A549 (cell line): Measurements from ENCODE around the gene HDLBP.

Experiments
- MAZ ChIP-seq: fragments of 150-350 bp; IDR thresholded peaks from 2 replicates; pipeline ENCODE4 v1.6.1; 2014; ENCODE audit warnings: antibody characterized with exemption, low read depth, low read length, borderline replicate concordance
- POLR2A ChIP-seq: IDR thresholded peaks from 2 replicates; pipeline ENCODE4 v1.6.1; 2012; ENCODE audit warnings: mild to moderate bottlenecking, low read length
- RCOR1 ChIP-seq: fragments of 150-350 bp; IDR thresholded peaks from 2 replicates; pipeline ENCODE4 v1.6.1; 2014; ENCODE audit warnings: antibody characterized with exemption, low read length, low read depth
- RFX5 ChIP-seq: fragments of 450-650 bp; IDR thresholded peaks from 2 replicates; pipeline ENCODE4 v1.7.1; 2014; ENCODE audit warnings: antibody characterized with exemption, mild to moderate bottlenecking, moderate library complexity
- TF ChIP-seq, protein P1 (sequence below): fragments of >200 bp; sonication (Bioruptor Twin); formaldehyde crosslinking; IDR thresholded peaks from 3 replicates; pipeline ENCODE4 v1.5.1; 2016
- TF ChIP-seq, protein P2 (sequence below): fragments of 200-600 bp; sonication (generic); IDR thresholded peaks from 2 replicates; pipeline ENCODE4 v1.6.1; 2016; ENCODE audit warnings: antibody characterized with exemption, mild to moderate bottlenecking, moderate library complexity
- TF ChIP-seq, protein P3 (sequence below): fragments of 450-650 bp; IDR thresholded peaks from 2 replicates; pipeline ENCODE4 v1.6.1; 2014; ENCODE audit warnings: antibody characterized with exemption

DNA sequence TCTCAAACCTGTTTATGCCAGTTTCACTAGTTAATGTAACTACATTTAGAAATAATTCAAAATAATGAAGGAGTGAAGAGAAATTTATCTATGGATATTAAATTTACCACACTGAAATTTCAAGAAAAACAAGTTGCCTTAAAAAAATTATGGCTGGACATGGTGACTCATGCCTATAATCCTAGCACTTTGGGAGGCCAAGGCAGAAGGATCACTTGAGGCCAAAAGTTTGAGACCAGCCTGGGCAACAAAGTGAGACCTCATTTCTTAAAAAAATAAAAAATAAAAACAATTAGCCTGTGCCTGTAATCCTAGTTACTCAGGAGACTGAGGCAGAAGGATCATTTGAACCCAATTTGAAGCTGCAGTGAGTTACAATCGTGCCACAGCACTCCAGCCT, 29.9 kb downstream of the HDLBP start:
- TF ChIP-seq, protein P1, sequence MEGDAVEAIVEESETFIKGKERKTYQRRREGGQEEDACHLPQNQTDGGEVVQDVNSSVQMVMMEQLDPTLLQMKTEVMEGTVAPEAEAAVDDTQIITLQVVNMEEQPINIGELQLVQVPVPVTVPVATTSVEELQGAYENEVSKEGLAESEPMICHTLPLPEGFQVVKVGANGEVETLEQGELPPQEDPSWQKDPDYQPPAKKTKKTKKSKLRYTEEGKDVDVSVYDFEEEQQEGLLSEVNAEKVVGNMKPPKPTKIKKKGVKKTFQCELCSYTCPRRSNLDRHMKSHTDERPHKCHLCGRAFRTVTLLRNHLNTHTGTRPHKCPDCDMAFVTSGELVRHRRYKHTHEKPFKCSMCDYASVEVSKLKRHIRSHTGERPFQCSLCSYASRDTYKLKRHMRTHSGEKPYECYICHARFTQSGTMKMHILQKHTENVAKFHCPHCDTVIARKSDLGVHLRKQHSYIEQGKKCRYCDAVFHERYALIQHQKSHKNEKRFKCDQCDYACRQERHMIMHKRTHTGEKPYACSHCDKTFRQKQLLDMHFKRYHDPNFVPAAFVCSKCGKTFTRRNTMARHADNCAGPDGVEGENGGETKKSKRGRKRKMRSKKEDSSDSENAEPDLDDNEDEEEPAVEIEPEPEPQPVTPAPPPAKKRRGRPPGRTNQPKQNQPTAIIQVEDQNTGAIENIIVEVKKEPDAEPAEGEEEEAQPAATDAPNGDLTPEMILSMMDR, result no peak
- no peak for TF ChIP-seq POLR2A
- TF ChIP-seq RCOR1, result no peak
- TF ChIP-seq, protein P2, sequence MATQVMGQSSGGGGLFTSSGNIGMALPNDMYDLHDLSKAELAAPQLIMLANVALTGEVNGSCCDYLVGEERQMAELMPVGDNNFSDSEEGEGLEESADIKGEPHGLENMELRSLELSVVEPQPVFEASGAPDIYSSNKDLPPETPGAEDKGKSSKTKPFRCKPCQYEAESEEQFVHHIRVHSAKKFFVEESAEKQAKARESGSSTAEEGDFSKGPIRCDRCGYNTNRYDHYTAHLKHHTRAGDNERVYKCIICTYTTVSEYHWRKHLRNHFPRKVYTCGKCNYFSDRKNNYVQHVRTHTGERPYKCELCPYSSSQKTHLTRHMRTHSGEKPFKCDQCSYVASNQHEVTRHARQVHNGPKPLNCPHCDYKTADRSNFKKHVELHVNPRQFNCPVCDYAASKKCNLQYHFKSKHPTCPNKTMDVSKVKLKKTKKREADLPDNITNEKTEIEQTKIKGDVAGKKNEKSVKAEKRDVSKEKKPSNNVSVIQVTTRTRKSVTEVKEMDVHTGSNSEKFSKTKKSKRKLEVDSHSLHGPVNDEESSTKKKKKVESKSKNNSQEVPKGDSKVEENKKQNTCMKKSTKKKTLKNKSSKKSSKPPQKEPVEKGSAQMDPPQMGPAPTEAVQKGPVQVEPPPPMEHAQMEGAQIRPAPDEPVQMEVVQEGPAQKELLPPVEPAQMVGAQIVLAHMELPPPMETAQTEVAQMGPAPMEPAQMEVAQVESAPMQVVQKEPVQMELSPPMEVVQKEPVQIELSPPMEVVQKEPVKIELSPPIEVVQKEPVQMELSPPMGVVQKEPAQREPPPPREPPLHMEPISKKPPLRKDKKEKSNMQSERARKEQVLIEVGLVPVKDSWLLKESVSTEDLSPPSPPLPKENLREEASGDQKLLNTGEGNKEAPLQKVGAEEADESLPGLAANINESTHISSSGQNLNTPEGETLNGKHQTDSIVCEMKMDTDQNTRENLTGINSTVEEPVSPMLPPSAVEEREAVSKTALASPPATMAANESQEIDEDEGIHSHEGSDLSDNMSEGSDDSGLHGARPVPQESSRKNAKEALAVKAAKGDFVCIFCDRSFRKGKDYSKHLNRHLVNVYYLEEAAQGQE, result no peak
- TF ChIP-seq MAZ, result no peak
- TF ChIP-seq, protein P3, sequence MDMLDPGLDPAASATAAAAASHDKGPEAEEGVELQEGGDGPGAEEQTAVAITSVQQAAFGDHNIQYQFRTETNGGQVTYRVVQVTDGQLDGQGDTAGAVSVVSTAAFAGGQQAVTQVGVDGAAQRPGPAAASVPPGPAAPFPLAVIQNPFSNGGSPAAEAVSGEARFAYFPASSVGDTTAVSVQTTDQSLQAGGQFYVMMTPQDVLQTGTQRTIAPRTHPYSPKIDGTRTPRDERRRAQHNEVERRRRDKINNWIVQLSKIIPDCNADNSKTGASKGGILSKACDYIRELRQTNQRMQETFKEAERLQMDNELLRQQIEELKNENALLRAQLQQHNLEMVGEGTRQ, result no peak
- no peak for TF ChIP-seq RFX5
